ENCODE measurements around the gene RAD52. TPM values are rescaled to one million over a fixed set of nuclear protein-coding genes. Genes with fewer than 3 reads are reported as not detected.

The RAD52 gene
- total and polyA plus RNA-seq, 2 donors from 2014 or later = 6.4 to 17.1 TPM

- no peak for FAIRE-seq
Measured at GRCh38 chr12:926641-927040, 22.9 kb downstream of the RAD52 start.

GRCh38 chr12:922285-922684 is 27.2 kb downstream of the RAD52 start:
- FAIRE-seq = no peak
- H3K36me3 ChIP-seq (ENCODE audit: control insufficient read depth in 2 of 3, insufficient read depth in 3 of 3, low read length in 3 of 3) = peaks cover 5 to 17% (median 13%) of the 10 kb centered on the region in 3 donors

More at GRCh38 chr12:926641-927040, 22.9 kb downstream of the RAD52 start:
- peaks cover 7 to 39% (median 23%) of the 10 kb centered on the region in 3 donors for H3K36me3 ChIP-seq (ENCODE audit: control insufficient read depth in 2 of 3, insufficient read depth in 3 of 3, low read length in 3 of 3)
- H3K27ac ChIP-seq (ENCODE audit: low read depth in 2 of 2, low read length in 2 of 2) = no peak overlapping the region
- no peak for DNase-seq
- no peak overlapping the region for H3K4me3 ChIP-seq (ENCODE audit: low read length in 3 of 3)
- no peak for TF ChIP-seq CTCF (IDR thresholded peaks at IDR 0.05; ENCODE audit: borderline replicate concordance, extremely low read depth, insufficient read depth)
- H3K27me3 ChIP-seq (ENCODE audit: control insufficient read depth, insufficient read depth, low read length) = no peaks in the 10 kb centered on the region
- H3K9ac ChIP-seq (ENCODE audit: low read length in 3 of 3) = no peak overlapping the region
- H3K4me1 ChIP-seq (ENCODE audit: control insufficient read depth in 2 of 3, insufficient read depth in 2 of 3, low read depth in 1 of 3, low read length in 3 of 3) = no peaks in the 10 kb centered on the region
- intact Hi-C loops (cut with DNase I) = no loop called here
- H3K9me3 ChIP-seq (ENCODE audit: control insufficient read depth in 2 of 3, insufficient read depth in 1 of 3, low read length in 3 of 3) = no peaks in the 10 kb centered on the region

GRCh38 chr12:920676-921075 is 28.8 kb downstream of the RAD52 start:
- H3K27ac ChIP-seq (ENCODE audit: low read depth in 2 of 2, low read length in 2 of 2) = no peak overlapping the region
- TF ChIP-seq CTCF (IDR thresholded peaks at IDR 0.05; ENCODE audit: borderline replicate concordance, extremely low read depth, insufficient read depth) = no peak
- H3K4me1 ChIP-seq (ENCODE audit: control insufficient read depth in 2 of 3, insufficient read depth in 2 of 3, low read depth in 1 of 3, low read length in 3 of 3) = no peaks in the 10 kb centered on the region
- no peak overlapping the region for H3K4me3 ChIP-seq (ENCODE audit: low read length in 3 of 3)
- FAIRE-seq (no peak), DNase-seq (no peak)
- intact Hi-C loops (cut with DNase I) = no loop called here
- no peaks in the 10 kb centered on the region for H3K9me3 ChIP-seq (ENCODE audit: control insufficient read depth in 2 of 3, insufficient read depth in 1 of 3, low read length in 3 of 3)
- no peaks in the 10 kb centered on the region for H3K27me3 ChIP-seq (ENCODE audit: control insufficient read depth, insufficient read depth, low read length)
- peaks cover 5 to 15% (median 11%) of the 10 kb centered on the region in 3 donors for H3K36me3 ChIP-seq (ENCODE audit: control insufficient read depth in 2 of 3, insufficient read depth in 3 of 3, low read length in 3 of 3)
- no peak overlapping the region for H3K9ac ChIP-seq (ENCODE audit: low read length in 3 of 3)

More at GRCh38 chr12:922285-922684, 27.2 kb downstream of the RAD52 start:
- no peaks in the 10 kb centered on the region for H3K4me1 ChIP-seq (ENCODE audit: control insufficient read depth in 2 of 3, insufficient read depth in 2 of 3, low read depth in 1 of 3, low read length in 3 of 3)
- no peak for DNase-seq
- no peak overlapping the region for H3K27ac ChIP-seq (ENCODE audit: low read depth in 2 of 2, low read length in 2 of 2)
- no peak for TF ChIP-seq CTCF (IDR thresholded peaks at IDR 0.05; ENCODE audit: borderline replicate concordance, extremely low read depth, insufficient read depth)
- H3K9ac ChIP-seq (ENCODE audit: low read length in 3 of 3) = no peak overlapping the region
- intact Hi-C loops (cut with DNase I) = no loop called here
- H3K4me3 ChIP-seq (ENCODE audit: low read length in 3 of 3) = no peak overlapping the region
- H3K27me3 ChIP-seq (ENCODE audit: control insufficient read depth, insufficient read depth, low read length) = no peaks in the 10 kb centered on the region
- H3K9me3 ChIP-seq (ENCODE audit: control insufficient read depth in 2 of 3, insufficient read depth in 1 of 3, low read length in 3 of 3) = no peaks in the 10 kb centered on the region

Data from kidney (tissue), 14 donors.